SU-DHL-6 (cell line): ENCODE data around the gene LRRTM2.

Source experiments
- EZH2phosphoT487 ChIP-seq: fragments of 200-600 bp; sonication (generic), shearing (Covaris generic); conservative IDR thresholded peaks from 2 replicates; pipeline ENCODE4 v1.6.1; 2018; ENCODE audit warnings: mild to moderate bottlenecking, antibody characterized with exemption, low read length, moderate library complexity, mixed read lengths
- TF ChIP-seq, protein P1 (sequence below): fragments of 200-600 bp; sonication (generic); IDR thresholded peaks from one replicate; pipeline ENCODE4 v1.5.1; 2017; ENCODE audit warnings: antibody characterized with exemption, mild to moderate bottlenecking, low read length, moderate library complexity; ENCODE audit not compliant: insufficient read depth, poor library complexity, severe bottlenecking

DNA sequence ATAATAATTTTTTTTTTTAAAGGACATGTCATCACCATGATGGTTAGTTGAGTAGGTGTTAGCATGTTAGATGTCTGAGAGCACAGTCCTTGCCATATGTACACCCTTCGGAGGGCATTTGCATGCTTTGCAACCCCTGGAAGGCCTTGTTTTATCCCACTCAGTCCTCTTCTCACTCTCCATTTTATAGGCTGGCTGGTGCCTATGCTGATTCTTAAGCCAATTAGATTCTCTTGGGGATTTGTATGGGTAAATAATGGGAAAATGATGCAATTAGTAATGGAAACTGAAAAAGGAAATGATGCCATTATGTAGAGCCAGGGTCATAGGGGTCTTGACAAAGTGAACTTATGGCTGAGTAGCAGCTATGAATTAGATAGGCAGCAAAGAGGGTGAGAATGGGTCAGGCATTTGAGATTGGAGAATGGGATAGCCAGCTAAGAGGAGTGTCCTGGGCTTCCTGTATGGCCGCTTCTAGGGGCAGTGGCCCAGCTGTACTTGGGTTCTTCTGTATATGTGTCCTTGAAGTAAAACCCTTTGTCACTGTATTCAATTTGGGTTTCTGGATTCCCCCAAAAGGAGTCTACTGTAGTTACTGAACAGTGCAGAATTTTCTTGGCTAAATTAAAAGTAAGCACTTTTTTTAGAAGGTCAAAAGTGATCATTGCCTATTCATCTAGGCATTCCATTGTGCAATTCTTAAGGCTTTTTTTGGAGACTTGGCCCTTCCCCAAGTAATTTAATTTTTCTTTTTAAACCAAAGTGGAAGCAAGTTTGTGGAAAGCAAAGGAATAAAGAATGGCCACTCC, 31.6 kb downstream of the LRRTM2 start:
- TF ChIP-seq, protein P1, sequence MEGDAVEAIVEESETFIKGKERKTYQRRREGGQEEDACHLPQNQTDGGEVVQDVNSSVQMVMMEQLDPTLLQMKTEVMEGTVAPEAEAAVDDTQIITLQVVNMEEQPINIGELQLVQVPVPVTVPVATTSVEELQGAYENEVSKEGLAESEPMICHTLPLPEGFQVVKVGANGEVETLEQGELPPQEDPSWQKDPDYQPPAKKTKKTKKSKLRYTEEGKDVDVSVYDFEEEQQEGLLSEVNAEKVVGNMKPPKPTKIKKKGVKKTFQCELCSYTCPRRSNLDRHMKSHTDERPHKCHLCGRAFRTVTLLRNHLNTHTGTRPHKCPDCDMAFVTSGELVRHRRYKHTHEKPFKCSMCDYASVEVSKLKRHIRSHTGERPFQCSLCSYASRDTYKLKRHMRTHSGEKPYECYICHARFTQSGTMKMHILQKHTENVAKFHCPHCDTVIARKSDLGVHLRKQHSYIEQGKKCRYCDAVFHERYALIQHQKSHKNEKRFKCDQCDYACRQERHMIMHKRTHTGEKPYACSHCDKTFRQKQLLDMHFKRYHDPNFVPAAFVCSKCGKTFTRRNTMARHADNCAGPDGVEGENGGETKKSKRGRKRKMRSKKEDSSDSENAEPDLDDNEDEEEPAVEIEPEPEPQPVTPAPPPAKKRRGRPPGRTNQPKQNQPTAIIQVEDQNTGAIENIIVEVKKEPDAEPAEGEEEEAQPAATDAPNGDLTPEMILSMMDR = no peak
- TF ChIP-seq EZH2phosphoT487 = no peak
